H9 (cell line): ENCODE data around the gene INSYN2A. TPM values are rescaled to one million over a fixed set of nuclear protein-coding genes. Genes with fewer than 3 reads are reported as not detected.

ENCODE experiments used
- DNase-seq: peaks from one replicate; pipeline ENCODE4 v3.0.0-alpha.2; 2017
- H2AFZ ChIP-seq: one replicate; pipeline ENCODE4 v1.6.1; 2013; ENCODE audit warnings: mild to moderate bottlenecking, low read length, control low read depth, moderate library complexity
- H2AK5ac ChIP-seq: 2 replicates; pipeline ENCODE4 v1.6.1; 2013; ENCODE audit warnings: low read length, control low read depth, mixed read lengths; ENCODE audit not compliant: insufficient read length
- H2BK120ac ChIP-seq: one replicate; pipeline ENCODE4 v1.6.1; 2013; ENCODE audit warnings: low read depth, mild to moderate bottlenecking, low read length, control low read depth, inconsistent platforms; ENCODE audit not compliant: poor library complexity, severe bottlenecking
- H2BK12ac ChIP-seq: 2 replicates; pipeline ENCODE4 v1.6.1; 2013; ENCODE audit warnings: low read length, control low read depth, mixed read lengths, low read depth; ENCODE audit not compliant: insufficient read length
- H2BK15ac ChIP-seq: 2 replicates; pipeline ENCODE4 v1.6.1; 2013; ENCODE audit warnings: low read depth, low read length, control low read depth
- H2BK20ac ChIP-seq: one replicate; pipeline ENCODE4 v1.6.1; 2013; ENCODE audit warnings: low read depth, mild to moderate bottlenecking, low read length, control low read depth, inconsistent platforms; ENCODE audit not compliant: poor library complexity, severe bottlenecking
- H2BK5ac ChIP-seq: 2 replicates; pipeline ENCODE4 v1.6.1; 2013; ENCODE audit warnings: low read length, control low read depth, mixed read lengths; ENCODE audit not compliant: insufficient read length
- H3K14ac ChIP-seq: 2 replicates; pipeline ENCODE4 v1.6.1; 2013; ENCODE audit warnings: low read length, control low read depth; ENCODE audit not compliant: insufficient read depth
- H3K18ac ChIP-seq: 2 replicates; pipeline ENCODE4 v1.6.1; 2013; ENCODE audit warnings: low read depth, mild to moderate bottlenecking, mixed read lengths, low read length, control low read depth; ENCODE audit not compliant: insufficient read length
- H3K23ac ChIP-seq: 2 replicates; pipeline ENCODE4 v1.6.1; 2013; ENCODE audit warnings: low read length, control low read depth, mixed read lengths, low read depth; ENCODE audit not compliant: insufficient read length
- H3K23me2 ChIP-seq: 2 replicates; pipeline ENCODE4 v1.6.1; 2013; ENCODE audit warnings: low read depth, mild to moderate bottlenecking, mixed read lengths, low read length, control low read depth; ENCODE audit not compliant: insufficient read length, poor library complexity, severe bottlenecking
- H3K27ac ChIP-seq: 2 replicates; pipeline ENCODE4 v1.5.1; 2013; ENCODE audit warnings: low read length, control low read depth, mixed read lengths, low read depth; ENCODE audit not compliant: insufficient read length
- H3K27me3 ChIP-seq: 2 replicates; pipeline ENCODE4 v1.6.1; 2013; ENCODE audit warnings: low read length, control low read depth, inconsistent platforms; ENCODE audit not compliant: insufficient read depth
- H3K4ac ChIP-seq: 2 replicates; pipeline ENCODE4 v1.6.1; 2013; ENCODE audit warnings: low read depth, mild to moderate bottlenecking, control low read depth, inconsistent platforms, low read length, moderate library complexity
- H3K4me1 ChIP-seq: 2 replicates; pipeline ENCODE4 v1.6.1; 2013; ENCODE audit warnings: low read length, control low read depth, inconsistent platforms; ENCODE audit not compliant: insufficient read depth
- H3K4me2 ChIP-seq: 2 replicates; pipeline ENCODE4 v1.6.1; 2013; ENCODE audit warnings: low read length, control low read depth, mixed read lengths; ENCODE audit not compliant: insufficient read length, insufficient read depth
- H3K56ac ChIP-seq: 2 replicates; pipeline ENCODE4 v1.6.1; 2013; ENCODE audit warnings: low read depth, mild to moderate bottlenecking, mixed read lengths, low read length, control low read depth; ENCODE audit not compliant: insufficient read length
- H3K79me1 ChIP-seq: 2 replicates; pipeline ENCODE4 v1.6.1; 2013; ENCODE audit warnings: low read depth, mild to moderate bottlenecking, moderate library complexity, low read length, control low read depth, inconsistent platforms; ENCODE audit not compliant: insufficient read depth, poor library complexity, severe bottlenecking
- H3K79me2 ChIP-seq: 2 replicates; pipeline ENCODE4 v1.6.1; 2013; ENCODE audit warnings: low read length, control low read depth, inconsistent platforms; ENCODE audit not compliant: insufficient read depth
- H3K9ac ChIP-seq: 2 replicates; pipeline ENCODE4 v1.6.1; 2013; ENCODE audit warnings: low read length, control low read depth, mixed read lengths; ENCODE audit not compliant: insufficient read length; ENCODE audit errors: extremely low read depth
- H3K9me3 ChIP-seq: one replicate; pipeline ENCODE4 v1.6.1; 2013; ENCODE audit warnings: low read depth, low read length, inconsistent platforms; ENCODE audit not compliant: control insufficient read depth
- H3T11ph ChIP-seq: one replicate; pipeline ENCODE4 v1.6.1; 2013; ENCODE audit warnings: mild to moderate bottlenecking, low read length, control low read depth, inconsistent platforms
- H4K20me1 ChIP-seq: one replicate; pipeline ENCODE4 v1.6.1; 2013; ENCODE audit not compliant: control insufficient read depth, insufficient read length, insufficient read depth
- H4K5ac ChIP-seq: 2 replicates; pipeline ENCODE4 v1.6.1; 2013; ENCODE audit warnings: low read depth, mild to moderate bottlenecking, mixed read lengths, low read length, control low read depth; ENCODE audit not compliant: insufficient read length
- H4K8ac ChIP-seq: replicated peaks from 2 replicates; pipeline ENCODE4 v1.6.1; 2013; ENCODE audit warnings: low read length, control low read depth, mixed read lengths, low read depth; ENCODE audit not compliant: insufficient read length
- H4K91ac ChIP-seq: 2 replicates; pipeline ENCODE4 v1.6.1; 2013; ENCODE audit warnings: low read depth, mild to moderate bottlenecking, moderate library complexity, mixed read lengths, low read length, control low read depth; ENCODE audit not compliant: insufficient read length
- H3K27ac Mint-ChIP-seq, 3 experiments: 2 replicates in 2 of 3; 3 replicates in 1 of 3; pipeline ENCODE4 v1.8.0; 2020 to 2021; ENCODE audit warnings: mixed read lengths in 3 of 3, mild to moderate bottlenecking in 1 of 3, moderate library complexity in 1 of 3
- H3K27me3 Mint-ChIP-seq: 2 replicates; pipeline ENCODE4 v1.8.0; 2021; ENCODE audit warnings: low read depth, mild to moderate bottlenecking, moderate library complexity, mixed read lengths
- H3K36me3 Mint-ChIP-seq, 3 experiments: 2 replicates in 2 of 3; 3 replicates in 1 of 3; pipeline ENCODE4 v1.8.0; 2020 to 2021; ENCODE audit warnings: low read depth in 3 of 3, mixed read lengths in 3 of 3; ENCODE audit not compliant: insufficient read depth in 1 of 3
- H3K4me1 Mint-ChIP-seq, 2 experiments: 2 replicates each; pipeline ENCODE4 v1.8.0; 2020; ENCODE audit warnings: mixed read lengths in 2 of 2
- H3K4me3 Mint-ChIP-seq, 2 experiments: 2 replicates in 1 of 2; 3 replicates in 1 of 2; pipeline ENCODE4 v1.8.0; 2020 to 2021; ENCODE audit warnings: mild to moderate bottlenecking in 2 of 2, mixed read lengths in 2 of 2, moderate library complexity in 1 of 2
- H3K9me3 Mint-ChIP-seq, 2 experiments: 2 replicates in 1 of 2; 3 replicates in 1 of 2; pipeline ENCODE4 v1.8.0; 2020; ENCODE audit warnings: mild to moderate bottlenecking in 2 of 2, mixed read lengths in 2 of 2, moderate library complexity in 1 of 2
- WGBS: extraction: QIAGEN DNeasy Blood & Tissue Kit; methylation state at CpG from one replicate; pipeline ENCODE4 v1.1.7; 2013; ENCODE audit warnings: missing lambda C conversion rate, low lambda C conversion rate, mixed read lengths; ENCODE audit not compliant: insufficient read length; ENCODE audit errors: extremely low coverage; 5-methylcytosine and 5-hydroxymethylcytosine counted together
- total RNA-seq: library from RNA; stranded (reverse); gene quantifications from 2 replicates; pipeline ENCODE4 v1.2.1, GENCODE V29; 2021
- TF ChIP-seq, protein P1 (sequence below): fragments of 200-600 bp; sonication (generic); conservative IDR thresholded peaks from 3 replicates; pipeline ENCODE4 v1.8.0; 2021; ENCODE audit warnings: antibody characterized with exemption, mild to moderate bottlenecking

Gene INSYN2A
- total RNA-seq, 1 experiment from 2014 or later, result 0.09 TPM

DNA sequence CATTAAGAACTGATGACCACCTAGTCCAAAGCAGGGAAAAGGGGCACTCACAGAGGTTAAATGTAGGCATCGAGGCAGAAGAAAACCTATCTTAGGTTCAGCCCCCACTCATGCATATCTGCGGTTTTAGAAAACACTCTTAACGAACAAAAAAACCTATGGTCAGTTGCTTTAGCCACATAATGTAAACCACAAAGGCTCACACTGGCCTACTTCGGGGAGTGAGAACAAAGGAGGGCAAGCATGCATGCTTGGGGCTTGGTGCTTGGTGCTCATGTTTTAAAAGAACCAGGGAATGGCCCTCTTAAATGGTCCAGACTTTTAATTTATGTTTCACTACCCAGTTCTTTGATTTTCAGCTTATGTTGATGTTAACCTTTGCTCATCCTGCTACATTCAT lies 14.2 kb downstream of the INSYN2A start:
- H4K20me1 ChIP-seq, result no peaks in the 10 kb centered on the region
- no peak overlapping the region for H4K8ac ChIP-seq
- no peak overlapping the region for H2AFZ ChIP-seq
- Mint-ChIP-seq H3K27me3 (no peaks in the 10 kb centered on the region), H3K9me3 (no peaks in the 10 kb centered on the region), H3K27ac (no peak overlapping the region), H3K4me1 (no peaks in the 10 kb centered on the region), H3K36me3 (peaks cover 0 to 4% (median 4%) of the 10 kb centered on the region in 3 experiments; a peak in 2 of 7 replicates), H3K4me3 (no peak overlapping the region)
- H4K5ac ChIP-seq, result no peak overlapping the region
- H3K4me2 ChIP-seq, result no peak overlapping the region
- H3K14ac ChIP-seq, result no peak overlapping the region
- no peak overlapping the region for H2BK15ac ChIP-seq
- H2BK5ac ChIP-seq, result no peak overlapping the region
- WGBS, result no CpG with 5 or more reads among the region's 4 CpGs
- DNase-seq, result no peak
- H3K9me3 ChIP-seq, result no peaks in the 10 kb centered on the region
- no peaks in the 10 kb centered on the region for H3K4me1 ChIP-seq
- no peak overlapping the region for H2BK120ac ChIP-seq
- H3K18ac ChIP-seq, result no peak overlapping the region
- no peak overlapping the region for H3T11ph ChIP-seq
- H3K27ac ChIP-seq, result no peak overlapping the region
- no peaks in the 10 kb centered on the region for H3K27me3 ChIP-seq
- no peaks in the 10 kb centered on the region for H3K79me1 ChIP-seq
- H2BK12ac ChIP-seq, result no peak overlapping the region
- H3K4ac ChIP-seq, result no peak overlapping the region
- H3K23me2 ChIP-seq, result no peaks in the 10 kb centered on the region
- no peak overlapping the region for H3K23ac ChIP-seq
- no peak overlapping the region for H4K91ac ChIP-seq
- TF ChIP-seq, protein P1, sequence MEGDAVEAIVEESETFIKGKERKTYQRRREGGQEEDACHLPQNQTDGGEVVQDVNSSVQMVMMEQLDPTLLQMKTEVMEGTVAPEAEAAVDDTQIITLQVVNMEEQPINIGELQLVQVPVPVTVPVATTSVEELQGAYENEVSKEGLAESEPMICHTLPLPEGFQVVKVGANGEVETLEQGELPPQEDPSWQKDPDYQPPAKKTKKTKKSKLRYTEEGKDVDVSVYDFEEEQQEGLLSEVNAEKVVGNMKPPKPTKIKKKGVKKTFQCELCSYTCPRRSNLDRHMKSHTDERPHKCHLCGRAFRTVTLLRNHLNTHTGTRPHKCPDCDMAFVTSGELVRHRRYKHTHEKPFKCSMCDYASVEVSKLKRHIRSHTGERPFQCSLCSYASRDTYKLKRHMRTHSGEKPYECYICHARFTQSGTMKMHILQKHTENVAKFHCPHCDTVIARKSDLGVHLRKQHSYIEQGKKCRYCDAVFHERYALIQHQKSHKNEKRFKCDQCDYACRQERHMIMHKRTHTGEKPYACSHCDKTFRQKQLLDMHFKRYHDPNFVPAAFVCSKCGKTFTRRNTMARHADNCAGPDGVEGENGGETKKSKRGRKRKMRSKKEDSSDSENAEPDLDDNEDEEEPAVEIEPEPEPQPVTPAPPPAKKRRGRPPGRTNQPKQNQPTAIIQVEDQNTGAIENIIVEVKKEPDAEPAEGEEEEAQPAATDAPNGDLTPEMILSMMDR, result no peak
- H2AK5ac ChIP-seq, result no peak overlapping the region
- H3K79me2 ChIP-seq, result no peaks in the 10 kb centered on the region
- no peak overlapping the region for H3K9ac ChIP-seq
- H3K56ac ChIP-seq, result no peak overlapping the region
- no peak overlapping the region for H2BK20ac ChIP-seq
